PC-3 (cell line): ENCODE results near the gene DHCR24. TPM values are rescaled to one million over a fixed set of nuclear protein-coding genes. Genes with fewer than 3 reads are reported as not detected.

Experiments used
- ATAC-seq: fragments of 200-7000 bp; cut with Tn5 transposase; 2 replicates; pipeline ENCODE4 v1.9.1; 2020; ENCODE audit warnings: mild to moderate bottlenecking, moderate library complexity
- BruUV-seq: library from RNA; stranded (reverse); fragments of 400-500 nt; replicated peaks from 2 replicates; lab custom pipeline; 2021; lab: Mats Ljungman, UMichigan
- CTCF ChIA-PET: fragments of 300-600 bp; sonication (Branson Sonifier 250); formaldehyde crosslinking; loops from one replicate; lab custom pipeline; 2022; ENCODE audit warnings: antibody characterized with exemption; lab: Charles Lee
- POLR2A ChIA-PET: fragments of 300-600 bp; sonication (Branson Sonifier 250); formaldehyde crosslinking; loops from one replicate; lab custom pipeline; 2022; ENCODE audit warnings: antibody characterized with exemption; ENCODE audit not compliant: unreplicated experiment; lab: Charles Lee
- DNase-seq: peaks from one replicate; pipeline ENCODE4 v3.0.0-alpha.2; 2015
- H2AFZ ChIP-seq: fragments of 300-600 bp; sonication (generic); 2 replicates; pipeline ENCODE4 v1.6.0; 2016; ENCODE audit warnings: antibody characterized with exemption, low read length
- H3F3A ChIP-seq: fragments of 300-600 bp; sonication (generic); one replicate; pipeline ENCODE4 v1.6.0; 2017; ENCODE audit warnings: antibody characterized with exemption, low read length, control low read depth, mild to moderate bottlenecking; ENCODE audit not compliant: unreplicated experiment
- H3K27ac ChIP-seq: fragments of 300-600 bp; sonication (generic); 2 replicates; pipeline ENCODE4 v1.5.1; 2016; ENCODE audit warnings: mild to moderate bottlenecking, low read length
- H3K27me3 ChIP-seq: fragments of 300-600 bp; sonication (generic); 2 replicates; pipeline ENCODE4 v1.6.1; 2016; ENCODE audit warnings: low read length, mixed read lengths
- H3K36me3 ChIP-seq: fragments of 300-600 bp; sonication (generic); 2 replicates; pipeline ENCODE4 v1.6.1; 2016; ENCODE audit warnings: low read depth, mixed run types, low read length, mixed read lengths
- H3K4me1 ChIP-seq: fragments of 300-600 bp; sonication (generic); 2 replicates; pipeline ENCODE4 v1.5.1; 2016; ENCODE audit warnings: low read length; ENCODE audit not compliant: insufficient read depth
- H3K4me2 ChIP-seq: fragments of 300-600 bp; sonication (generic); 2 replicates; pipeline ENCODE4 v1.6.0; 2016; ENCODE audit warnings: low read length
- H3K4me3 ChIP-seq: fragments of 300-600 bp; sonication (generic); 2 replicates; pipeline ENCODE4 v1.5.1; 2016; ENCODE audit warnings: mild to moderate bottlenecking, low read length, mixed read lengths
- H3K79me2 ChIP-seq: fragments of 300-600 bp; sonication (generic); 2 replicates; pipeline ENCODE4 v1.6.1; 2017; ENCODE audit warnings: low read length, mixed read lengths
- H3K9ac ChIP-seq: fragments of 300-600 bp; sonication (generic); 2 replicates; pipeline ENCODE4 v1.6.0; 2016; ENCODE audit warnings: mild to moderate bottlenecking, low read length
- H3K9me2 ChIP-seq: fragments of 300-600 bp; sonication (generic); replicated peaks from 2 replicates; pipeline ENCODE4 v1.6.1; 2016; ENCODE audit warnings: mixed run types, low read length, mixed read lengths
- H3K9me3 ChIP-seq: fragments of 300-600 bp; sonication (generic); 2 replicates; pipeline ENCODE4 v1.6.1; 2016; ENCODE audit warnings: low read length, mixed read lengths
- H4K20me1 ChIP-seq: fragments of 300-600 bp; sonication (generic); 2 replicates; pipeline ENCODE4 v1.6.1; 2016; ENCODE audit warnings: low read length, mixed read lengths
- EZH2 ChIP-seq: fragments of 300-600 bp; sonication (generic); IDR thresholded peaks from one replicate; pipeline ENCODE4 v1.6.1; 2017; ENCODE audit warnings: antibody characterized with exemption, mild to moderate bottlenecking, low read length; ENCODE audit not compliant: unreplicated experiment
- EZH2phosphoT487 ChIP-seq: fragments of 300-600 bp; sonication (generic); IDR thresholded peaks from 2 replicates; pipeline ENCODE4 v1.6.1; 2018; ENCODE audit warnings: mild to moderate bottlenecking, antibody characterized with exemption, low read length, borderline replicate concordance
- intact Hi-C: fragments of 100-400 bp; cut with micrococcal nuclease; formaldehyde crosslinking; loops from 2 replicates; pipeline ENCODE4 v1.9.0; 2023
- total RNA-seq: library from RNA; depleted of rRNA; stranded (reverse); fragments of >200 nt; gene quantifications from 2 replicates; pipeline ENCODE4 v1.2.3, GENCODE V29; 2014
- TF ChIP-seq, protein P1 (sequence below): fragments of 300-600 bp; sonication (generic); conservative IDR thresholded peaks from 2 replicates; pipeline ENCODE4 v1.5.1; 2017; ENCODE audit warnings: antibody characterized with exemption, low read depth, mild to moderate bottlenecking, low read length

The DHCR24 gene
- total RNA-seq, 1 experiment from 2014 or later = 166 TPM

DNA sequence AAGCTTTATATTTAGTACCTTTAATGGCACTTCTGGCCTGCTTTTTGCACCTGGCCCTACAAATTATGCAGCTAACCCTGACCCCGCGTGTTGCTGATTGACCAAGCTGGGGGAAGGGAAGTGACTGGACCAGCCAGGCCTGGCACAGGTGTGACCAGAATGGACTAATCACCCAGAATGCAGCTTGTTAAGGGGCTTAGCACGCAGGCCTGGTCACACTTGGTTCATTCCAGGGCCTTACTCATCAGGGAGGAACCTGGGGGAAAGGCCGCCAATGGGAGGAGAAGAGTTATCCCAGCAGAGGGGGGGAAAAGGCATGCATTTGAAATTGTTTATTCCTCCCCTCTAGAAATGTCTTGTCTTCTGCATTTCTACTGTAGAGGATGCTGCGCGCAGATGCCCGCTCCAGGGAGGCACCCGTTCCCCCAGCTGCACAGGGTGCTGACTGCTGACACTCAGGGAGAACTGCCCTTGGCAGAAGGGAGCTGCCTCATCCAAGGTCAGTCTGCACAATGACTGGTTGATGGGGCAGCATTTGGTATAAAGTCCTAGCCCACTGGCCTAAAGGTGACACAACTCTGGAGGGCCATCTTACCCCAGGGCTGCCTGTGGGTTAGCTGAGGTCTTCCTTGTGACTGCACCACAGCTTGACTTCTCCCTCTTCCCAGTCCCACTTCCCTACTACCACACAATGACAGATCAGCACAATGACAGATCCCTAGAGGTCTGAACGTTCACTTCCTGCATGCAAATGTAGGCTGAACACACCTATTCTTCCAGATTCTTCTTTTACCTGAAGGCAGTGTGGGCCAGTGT is 29.0 kb downstream of the DHCR24 start:
- TF ChIP-seq EZH2 (no peak), EZH2phosphoT487 (no peak)
- TF ChIP-seq, protein P1, sequence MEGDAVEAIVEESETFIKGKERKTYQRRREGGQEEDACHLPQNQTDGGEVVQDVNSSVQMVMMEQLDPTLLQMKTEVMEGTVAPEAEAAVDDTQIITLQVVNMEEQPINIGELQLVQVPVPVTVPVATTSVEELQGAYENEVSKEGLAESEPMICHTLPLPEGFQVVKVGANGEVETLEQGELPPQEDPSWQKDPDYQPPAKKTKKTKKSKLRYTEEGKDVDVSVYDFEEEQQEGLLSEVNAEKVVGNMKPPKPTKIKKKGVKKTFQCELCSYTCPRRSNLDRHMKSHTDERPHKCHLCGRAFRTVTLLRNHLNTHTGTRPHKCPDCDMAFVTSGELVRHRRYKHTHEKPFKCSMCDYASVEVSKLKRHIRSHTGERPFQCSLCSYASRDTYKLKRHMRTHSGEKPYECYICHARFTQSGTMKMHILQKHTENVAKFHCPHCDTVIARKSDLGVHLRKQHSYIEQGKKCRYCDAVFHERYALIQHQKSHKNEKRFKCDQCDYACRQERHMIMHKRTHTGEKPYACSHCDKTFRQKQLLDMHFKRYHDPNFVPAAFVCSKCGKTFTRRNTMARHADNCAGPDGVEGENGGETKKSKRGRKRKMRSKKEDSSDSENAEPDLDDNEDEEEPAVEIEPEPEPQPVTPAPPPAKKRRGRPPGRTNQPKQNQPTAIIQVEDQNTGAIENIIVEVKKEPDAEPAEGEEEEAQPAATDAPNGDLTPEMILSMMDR = no peak
- Histone ChIP-seq H3K4me2 (peak overlapping the region; percentile 50), H3K27me3 (no peaks in the 10 kb centered on the region), H3K27ac (peak overlapping the region; percentile 89), H3K9me2 (no peaks in the 10 kb centered on the region), H3F3A (no peaks in the 10 kb centered on the region), H3K4me3 (no peak overlapping the region), H3K9me3 (no peaks in the 10 kb centered on the region), H3K36me3 (peaks cover 64% of the 10 kb centered on the region), H3K4me1 (peaks cover 49% of the 10 kb centered on the region), H4K20me1 (no peaks in the 10 kb centered on the region), H3K79me2 (0 out of 2 replicates have a peak, but pooled peaks cover 7% of the 10 kb centered on the region), H2AFZ (no peak overlapping the region), H3K9ac (peak overlapping the region; percentile 35)
- CTCF ChIA-PET = interaction anchor here (1.0 kb wide), 2 partner anchors 46 to 92 kb away, joined by 3 to 4 read pairs; no protein-coding TSS in a partner anchor
- intact Hi-C loops = loop anchor here (2.0 to 5.0 kb wide), 3 partner anchors 25 to 164 kb away; no protein-coding TSS in a partner anchor
- POLR2A ChIA-PET = interaction anchor here (0.5 kb wide), 1 partner anchor 23 kb away, joined by 3 read pairs; no protein-coding TSS in a partner anchor
- DNase-seq (peak; percentile 89), ATAC-seq (peak; percentile 73)
- no TSS peak for BruUV-seq

DNA sequence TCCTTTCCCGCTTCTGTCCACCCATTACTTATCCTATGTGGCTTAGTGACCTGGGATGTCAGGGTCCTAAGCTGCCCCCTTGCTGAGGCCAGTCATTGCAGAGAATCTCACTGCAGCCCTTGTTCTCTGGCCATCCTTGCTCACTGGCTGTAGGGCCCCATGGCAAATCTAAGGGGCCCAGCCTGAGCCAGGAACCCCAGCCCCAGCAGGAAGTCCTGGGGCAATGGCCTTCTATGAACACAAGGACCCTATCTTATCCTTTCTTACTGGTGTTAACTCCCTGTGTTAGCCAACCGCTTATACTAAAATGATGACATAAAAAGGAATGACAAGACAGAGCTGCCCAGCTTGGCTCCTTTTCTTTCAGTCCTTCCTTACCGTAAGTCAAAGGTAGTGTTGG is 29.9 kb downstream of the DHCR24 start:
- BruUV-seq = TSS peak; percentile 30
- Histone ChIP-seq H3K27me3 (no peaks in the 10 kb centered on the region), H3K4me2 (peak overlapping the region; percentile 50), H3K27ac (peak overlapping the region; percentile 89), H3F3A (no peaks in the 10 kb centered on the region), H3K79me2 (0 out of 2 replicates have a peak, but pooled peaks cover 7% of the 10 kb centered on the region), H3K9ac (peak overlapping the region; percentile 33), H4K20me1 (no peaks in the 10 kb centered on the region), H3K9me2 (no peaks in the 10 kb centered on the region), H2AFZ (no peak overlapping the region), H3K36me3 (peaks cover 67% of the 10 kb centered on the region), H3K9me3 (no peaks in the 10 kb centered on the region), H3K4me1 (peaks cover 49% of the 10 kb centered on the region), H3K4me3 (no peak overlapping the region; the same call in 1 of the 2 replicates)
- ChIA-PET POLR2A (interaction anchor here (0.5 kb wide), 1 partner anchor 24 kb away, joined by 3 read pairs; no protein-coding TSS in a partner anchor), CTCF (interaction anchor here (0.7 to 1.0 kb wide), 3 partner anchors 30 to 93 kb away, joined by 3 to 4 read pairs (median 3); partner anchors contain the start of gene DHCR24)
- TF ChIP-seq EZH2phosphoT487 (no peak), EZH2 (no peak)
- TF ChIP-seq, protein P1 = no peak
- DNase-seq (no peak), ATAC-seq (no peak)
- intact Hi-C loops = loop anchor here (2.0 to 5.0 kb wide), 3 partner anchors 26 to 165 kb away; no protein-coding TSS in a partner anchor
